ENCODE measurements around the gene INF2.

The INF2 gene

DNA sequence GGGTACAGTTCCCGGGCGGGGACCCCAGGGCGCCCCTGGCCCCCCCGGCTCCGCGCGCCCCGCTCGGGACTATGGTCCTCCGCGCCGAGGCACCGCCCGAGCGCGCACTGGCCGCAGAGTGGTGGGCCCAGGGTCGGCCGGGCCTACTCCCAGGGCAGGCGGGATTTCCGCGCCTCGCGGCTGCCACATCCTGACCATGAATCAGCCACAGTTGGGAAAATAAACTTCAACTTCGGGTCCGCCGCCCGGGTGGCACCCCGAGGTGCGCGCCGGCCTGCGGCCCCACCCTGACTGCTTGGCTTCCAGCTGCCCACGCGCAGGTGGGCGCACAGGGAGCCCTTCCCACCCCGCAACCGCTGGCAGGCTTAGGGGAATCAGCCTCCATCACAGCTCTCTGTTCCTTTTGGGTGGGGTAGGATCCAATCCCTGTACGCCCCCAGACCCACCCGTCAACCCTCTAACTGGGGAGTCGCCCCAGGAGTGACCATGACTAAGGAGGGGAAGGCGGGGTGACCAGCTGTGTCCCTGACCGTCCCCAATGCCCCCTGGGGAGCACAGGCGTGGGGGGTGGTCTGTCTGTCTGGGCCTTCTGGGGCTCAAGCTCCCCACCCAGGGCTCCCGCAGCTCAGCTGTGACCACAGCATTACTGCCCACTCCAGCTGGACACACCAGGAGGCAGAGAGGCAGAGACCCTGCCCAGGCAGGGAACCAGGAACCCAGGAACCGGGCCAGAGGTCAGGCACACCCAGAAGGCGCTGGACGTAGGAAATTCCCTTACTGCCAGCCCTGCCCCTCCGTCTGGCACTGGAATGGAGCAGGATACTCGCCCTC is 678 bp downstream of the INF2 start:
- TF ChIP-seq, protein P1, sequence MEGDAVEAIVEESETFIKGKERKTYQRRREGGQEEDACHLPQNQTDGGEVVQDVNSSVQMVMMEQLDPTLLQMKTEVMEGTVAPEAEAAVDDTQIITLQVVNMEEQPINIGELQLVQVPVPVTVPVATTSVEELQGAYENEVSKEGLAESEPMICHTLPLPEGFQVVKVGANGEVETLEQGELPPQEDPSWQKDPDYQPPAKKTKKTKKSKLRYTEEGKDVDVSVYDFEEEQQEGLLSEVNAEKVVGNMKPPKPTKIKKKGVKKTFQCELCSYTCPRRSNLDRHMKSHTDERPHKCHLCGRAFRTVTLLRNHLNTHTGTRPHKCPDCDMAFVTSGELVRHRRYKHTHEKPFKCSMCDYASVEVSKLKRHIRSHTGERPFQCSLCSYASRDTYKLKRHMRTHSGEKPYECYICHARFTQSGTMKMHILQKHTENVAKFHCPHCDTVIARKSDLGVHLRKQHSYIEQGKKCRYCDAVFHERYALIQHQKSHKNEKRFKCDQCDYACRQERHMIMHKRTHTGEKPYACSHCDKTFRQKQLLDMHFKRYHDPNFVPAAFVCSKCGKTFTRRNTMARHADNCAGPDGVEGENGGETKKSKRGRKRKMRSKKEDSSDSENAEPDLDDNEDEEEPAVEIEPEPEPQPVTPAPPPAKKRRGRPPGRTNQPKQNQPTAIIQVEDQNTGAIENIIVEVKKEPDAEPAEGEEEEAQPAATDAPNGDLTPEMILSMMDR (conservative IDR thresholded peaks at IDR 0.05; ENCODE audit: low read depth, low read length), result no peak
- DNase-seq (ENCODE audit: low read depth), result no peak
- H3K4me3 ChIP-seq (ENCODE audit: low read depth, low read length), result peak overlapping the region; percentile 87

DNA sequence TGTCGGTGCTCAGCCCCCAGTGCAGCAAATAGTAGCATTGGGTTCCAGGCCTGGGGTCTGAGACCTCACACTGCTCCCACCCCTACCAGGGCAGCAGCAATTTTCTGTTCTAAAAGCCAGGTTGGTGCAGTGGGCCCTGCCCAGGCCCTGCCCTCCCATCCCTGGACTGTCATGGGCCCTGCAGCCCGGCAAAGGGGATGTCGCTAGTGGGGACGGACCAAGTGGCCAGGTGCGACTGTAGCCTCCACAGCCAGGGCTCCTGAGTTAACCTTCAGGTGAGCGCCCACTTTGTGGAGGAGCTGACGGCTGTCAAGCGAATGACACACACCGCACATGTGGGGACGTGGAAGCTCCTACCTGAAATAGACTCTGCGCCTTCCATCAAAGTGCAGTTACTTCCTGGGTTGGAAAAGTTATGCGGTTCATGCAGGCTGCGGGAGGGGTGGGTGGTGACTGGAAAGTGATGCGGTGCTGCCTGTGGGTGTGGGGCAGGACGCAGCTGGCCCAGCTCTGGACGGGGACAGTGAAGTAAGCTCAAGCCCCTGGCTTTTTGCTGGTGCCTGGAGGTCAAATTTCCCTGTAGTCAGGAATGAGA is 1.5 kb downstream of the INF2 start:
- DNase-seq (ENCODE audit: low read depth), result no peak
- TF ChIP-seq, protein P1 (conservative IDR thresholded peaks at IDR 0.05; ENCODE audit: low read depth, low read length), result no peak

GRCh38 chr14:104691546-104692260 is 2.3 kb downstream of the INF2 start:
- TF ChIP-seq, protein P1 (conservative IDR thresholded peaks at IDR 0.05; ENCODE audit: low read depth, low read length), result no peak
- H3K4me3 ChIP-seq (ENCODE audit: low read depth, low read length), result no peak overlapping the region

More for the DNA sequence above, 1.5 kb downstream of the INF2 start:
- peak overlapping the region; percentile 87 for H3K4me3 ChIP-seq (ENCODE audit: low read depth, low read length)

GRCh38 chr14:104692261-104692938 is 3.0 kb downstream of the INF2 start:
- TF ChIP-seq, protein P1 (conservative IDR thresholded peaks at IDR 0.05; ENCODE audit: low read depth, low read length), result no peak
- DNase-seq (ENCODE audit: low read depth), result no peak

More at GRCh38 chr14:104691546-104692260, 2.3 kb downstream of the INF2 start:
- no peak for DNase-seq (ENCODE audit: low read depth)

GRCh38 chr14:104692939-104693315 is 3.5 kb downstream of the INF2 start:
- DNase-seq (ENCODE audit: low read depth), result no peak
- H3K4me3 ChIP-seq (ENCODE audit: low read depth, low read length), result no peak overlapping the region
- TF ChIP-seq, protein P1 (conservative IDR thresholded peaks at IDR 0.05; ENCODE audit: low read depth, low read length), result no peak

More at GRCh38 chr14:104692261-104692938, 3.0 kb downstream of the INF2 start:
- H3K4me3 ChIP-seq (ENCODE audit: low read depth, low read length), result no peak overlapping the region

GRCh38 chr14:104693482-104694431 is 4.3 kb downstream of the INF2 start:
- no peak overlapping the region for H3K4me3 ChIP-seq (ENCODE audit: low read depth, low read length)
- TF ChIP-seq, protein P1 (conservative IDR thresholded peaks at IDR 0.05; ENCODE audit: low read depth, low read length), result no peak
- no peak for DNase-seq (ENCODE audit: low read depth)
